HG03558 (cell line): ENCODE results near the gene LOXL1.
"Not testable (repeated sequence)": the region's sequence is repeated elsewhere in the genome, so short reads cannot be mapped to it uniquely, and the experiment has no call there.

Source experiments
- ATAC-seq: cut with Tn5 transposase; IDR thresholded peaks from one replicate; pipeline ENCODE4 v1.9.1; 2021; ENCODE audit warnings: moderate number of reproducible peaks; ENCODE audit not compliant: unreplicated experiment; ENCODE audit errors: extremely low read depth

The LOXL1 gene

DNA sequence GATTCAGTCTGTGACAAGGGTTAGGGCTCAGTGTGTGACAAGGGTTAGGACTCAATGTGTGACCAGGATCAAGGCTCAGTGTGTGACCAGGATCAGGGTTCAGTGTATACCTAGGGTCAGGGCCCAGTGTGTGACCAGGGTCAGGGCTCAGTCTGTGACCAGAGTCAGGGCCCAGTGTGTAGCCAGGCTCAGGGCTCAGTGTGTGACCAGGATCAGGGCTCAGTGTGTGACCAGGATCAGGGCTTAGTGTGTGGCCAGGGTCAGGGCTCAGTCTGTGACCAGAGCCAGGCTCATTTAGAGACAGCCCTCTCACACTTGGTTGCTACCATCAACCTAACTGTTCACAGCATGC, 24.2 kb downstream of the LOXL1 start:
- ATAC-seq, result no peak

DNA sequence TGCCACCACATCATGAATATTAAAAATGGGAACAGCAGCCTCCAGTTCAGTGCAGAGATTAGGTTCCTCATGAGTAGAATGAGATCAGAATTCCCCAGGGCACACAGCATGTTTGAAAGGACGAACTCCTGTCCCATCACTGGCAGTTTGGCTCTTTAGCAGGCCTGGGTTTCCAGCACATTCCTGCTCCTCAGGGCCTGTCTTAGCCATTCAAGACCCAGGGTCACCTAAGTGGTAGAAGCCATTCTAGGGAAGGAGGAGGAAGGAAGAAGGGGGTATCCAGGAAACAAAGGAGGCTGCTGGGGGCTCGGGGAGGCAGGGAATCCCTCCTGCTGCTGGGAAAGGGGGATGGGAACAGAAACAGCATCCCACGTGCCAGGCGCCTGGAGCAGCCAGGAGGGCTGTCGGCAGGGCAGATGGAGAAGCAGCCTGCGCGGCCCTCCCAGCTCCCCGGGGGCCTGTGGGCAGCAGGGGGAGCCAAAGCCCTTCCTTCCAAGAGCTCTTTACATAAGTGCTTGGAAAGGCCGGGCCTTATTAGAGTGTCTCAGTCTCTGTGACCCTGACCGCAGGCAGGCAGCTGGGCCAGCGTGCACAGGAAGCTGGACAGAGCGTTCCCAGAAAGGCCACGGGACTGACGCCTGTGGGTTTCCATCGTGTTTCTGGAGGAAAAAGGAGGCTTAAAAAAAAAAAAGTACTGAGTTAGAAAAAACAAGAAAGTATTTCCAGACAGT, 24.7 kb downstream of the LOXL1 start:
- ATAC-seq, result no peak

DNA sequence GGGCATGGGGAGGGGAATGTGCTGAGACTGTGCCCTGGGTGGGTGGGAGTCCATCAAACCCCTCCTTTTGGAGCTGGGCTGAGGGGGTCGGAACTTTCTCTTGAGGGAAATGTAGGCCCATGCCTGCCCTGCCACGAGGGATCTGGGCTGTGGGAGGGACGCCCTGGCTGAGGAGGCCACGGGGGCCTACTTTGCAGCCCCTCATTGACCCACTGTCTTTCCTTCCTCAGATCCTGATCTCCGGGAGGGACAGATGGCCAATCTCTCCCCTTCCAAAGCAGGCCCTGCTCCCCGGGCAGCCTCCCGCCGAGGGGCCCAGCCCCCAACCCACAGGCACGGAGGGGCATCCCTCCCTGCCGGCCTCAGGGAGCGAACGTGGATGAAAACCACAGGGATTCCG, 25.3 kb downstream of the LOXL1 start:
- no peak for ATAC-seq

DNA sequence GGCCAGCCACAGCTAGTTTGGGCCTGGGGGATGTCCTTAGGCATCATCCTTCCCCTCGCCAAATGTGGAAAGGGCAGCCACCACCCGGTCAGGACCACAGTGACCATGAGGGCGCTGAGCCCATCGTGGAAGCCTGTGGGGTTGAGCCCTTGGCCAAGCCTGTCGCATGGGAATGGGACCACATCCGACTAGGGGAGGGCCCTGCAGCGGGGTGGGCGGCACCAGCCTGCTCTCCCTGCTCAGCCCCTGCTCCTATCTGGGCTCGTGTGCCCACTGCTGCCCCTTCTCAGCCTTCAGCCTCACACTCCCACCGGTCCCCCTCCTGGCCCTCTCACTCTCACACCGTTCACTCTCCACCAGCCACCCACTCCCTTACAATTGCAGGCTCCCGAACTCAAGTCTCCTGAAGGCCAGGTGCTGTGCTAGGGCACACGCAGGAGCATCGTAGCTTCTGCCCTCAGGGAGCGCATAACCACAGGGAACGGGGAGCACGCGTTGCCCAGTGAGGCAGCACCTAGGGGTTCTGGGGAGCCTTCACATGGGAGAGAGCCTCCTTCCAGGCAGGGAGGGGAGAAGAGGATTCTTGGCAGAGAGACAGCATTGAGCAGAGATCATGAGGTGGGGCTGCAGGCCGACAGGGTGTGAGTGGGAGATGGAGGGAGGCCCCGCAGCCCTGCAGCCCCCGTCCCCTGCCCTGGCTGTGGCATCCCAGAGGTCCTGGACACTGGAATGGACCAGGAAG, 26.1 kb downstream of the LOXL1 start:
- ATAC-seq, result no peak

DNA sequence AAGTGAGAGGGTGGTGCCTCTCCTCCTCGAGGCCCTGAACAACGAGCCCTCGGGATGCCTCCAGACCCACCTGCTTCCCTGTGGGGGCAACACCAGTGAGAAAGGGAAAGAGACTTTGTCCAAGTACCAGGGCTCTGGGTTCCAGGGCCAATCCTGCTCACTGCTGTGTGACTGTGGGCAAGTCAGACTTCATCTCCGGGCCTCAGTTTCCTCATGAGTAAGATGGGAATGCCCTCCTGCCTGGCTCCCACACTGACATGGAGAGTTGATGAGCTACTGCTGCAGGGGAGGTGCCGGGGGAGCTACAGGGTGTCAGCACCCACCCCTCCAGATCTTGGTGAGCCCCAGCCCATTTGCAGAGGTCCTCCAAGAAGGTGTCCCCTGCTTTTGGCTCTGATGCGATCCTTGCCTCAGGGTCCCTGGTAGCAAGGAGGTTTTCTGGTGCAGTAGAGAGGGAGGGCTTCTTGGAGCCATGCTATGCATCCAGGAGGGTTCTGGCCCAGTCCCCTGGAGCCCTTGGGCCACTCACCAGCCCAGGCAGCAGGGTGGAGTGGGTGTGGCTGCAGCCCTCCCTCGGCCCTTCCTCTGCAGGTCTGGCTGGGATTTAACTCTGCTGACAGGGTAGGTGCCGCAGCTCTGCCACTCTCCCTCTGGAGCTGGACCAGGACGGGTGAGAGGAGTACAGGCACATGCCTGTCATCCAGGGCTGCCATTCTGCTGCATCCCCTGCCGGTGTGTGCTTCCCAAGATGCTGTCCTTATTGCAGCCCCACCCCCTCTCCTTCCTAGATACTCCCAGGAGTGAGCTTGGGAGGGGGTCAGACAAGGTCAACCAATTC, 26.9 kb downstream of the LOXL1 start:
- ATAC-seq, result no peak

DNA sequence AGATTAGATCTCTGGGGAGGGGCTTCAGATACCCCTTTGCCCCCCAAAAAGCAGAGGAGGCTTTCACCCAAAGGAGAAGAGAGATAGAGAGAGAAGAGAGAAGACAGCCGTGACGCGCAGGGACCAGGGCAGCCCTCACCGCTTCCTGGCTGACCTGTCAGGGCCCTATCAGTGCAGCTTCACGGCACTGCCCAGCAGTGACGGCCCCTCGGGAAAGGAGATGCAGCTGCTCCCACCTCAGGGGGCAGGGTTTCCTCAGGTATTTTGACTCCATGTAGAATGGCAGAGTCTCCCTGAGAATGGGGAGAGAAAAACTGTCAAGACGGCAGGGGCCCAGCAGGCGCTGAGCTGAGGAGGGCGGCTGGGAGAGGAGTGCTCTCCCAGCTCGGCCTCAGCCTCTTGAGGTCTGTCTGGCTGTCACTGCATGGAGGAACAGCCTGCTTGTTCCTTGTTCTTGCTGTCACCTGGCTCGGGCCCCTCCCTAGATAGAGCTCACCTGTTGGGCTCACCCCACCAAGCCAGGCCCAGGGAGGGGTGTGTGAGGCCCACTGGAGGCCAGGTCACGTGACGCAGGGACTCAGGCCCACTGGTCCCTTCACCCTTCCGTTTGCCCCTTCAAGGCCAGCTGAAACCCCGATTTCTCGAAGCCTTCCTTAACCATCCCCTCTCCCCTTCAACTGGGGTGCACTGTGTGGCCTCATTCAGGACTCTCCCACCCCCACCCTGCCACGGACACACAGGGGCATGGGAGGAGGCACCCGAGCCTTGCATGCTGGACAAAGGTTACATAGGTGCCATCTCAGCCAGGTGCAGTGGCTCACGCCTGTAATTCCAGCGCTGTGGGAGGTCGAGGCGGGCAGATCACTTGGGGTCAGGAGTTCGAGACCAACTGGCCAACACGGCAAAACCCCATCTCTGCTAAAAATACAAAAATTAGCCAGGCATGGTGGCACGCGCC, 28.2 kb downstream of the LOXL1 start:
- no peak for ATAC-seq

DNA sequence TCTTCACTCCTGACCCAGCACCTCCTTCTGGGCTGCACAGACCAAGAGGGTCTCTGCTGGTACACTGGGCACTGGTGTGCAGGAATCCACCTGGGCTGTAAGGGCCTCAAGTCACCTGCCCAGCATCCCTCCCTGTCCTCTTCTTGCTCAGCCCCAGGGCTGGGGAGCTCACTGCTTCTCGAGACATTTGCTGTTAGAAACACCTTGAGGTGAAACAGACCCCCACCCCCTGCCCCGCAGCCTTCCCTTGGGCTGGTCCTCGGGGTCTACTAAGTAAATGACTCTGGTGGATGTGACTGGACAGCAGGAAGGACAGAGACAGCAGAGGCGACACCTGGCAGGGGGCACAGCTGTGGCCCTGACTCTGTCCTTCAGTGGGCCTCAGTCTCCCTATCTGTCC, 29.1 kb downstream of the LOXL1 start:
- no peak for ATAC-seq

DNA sequence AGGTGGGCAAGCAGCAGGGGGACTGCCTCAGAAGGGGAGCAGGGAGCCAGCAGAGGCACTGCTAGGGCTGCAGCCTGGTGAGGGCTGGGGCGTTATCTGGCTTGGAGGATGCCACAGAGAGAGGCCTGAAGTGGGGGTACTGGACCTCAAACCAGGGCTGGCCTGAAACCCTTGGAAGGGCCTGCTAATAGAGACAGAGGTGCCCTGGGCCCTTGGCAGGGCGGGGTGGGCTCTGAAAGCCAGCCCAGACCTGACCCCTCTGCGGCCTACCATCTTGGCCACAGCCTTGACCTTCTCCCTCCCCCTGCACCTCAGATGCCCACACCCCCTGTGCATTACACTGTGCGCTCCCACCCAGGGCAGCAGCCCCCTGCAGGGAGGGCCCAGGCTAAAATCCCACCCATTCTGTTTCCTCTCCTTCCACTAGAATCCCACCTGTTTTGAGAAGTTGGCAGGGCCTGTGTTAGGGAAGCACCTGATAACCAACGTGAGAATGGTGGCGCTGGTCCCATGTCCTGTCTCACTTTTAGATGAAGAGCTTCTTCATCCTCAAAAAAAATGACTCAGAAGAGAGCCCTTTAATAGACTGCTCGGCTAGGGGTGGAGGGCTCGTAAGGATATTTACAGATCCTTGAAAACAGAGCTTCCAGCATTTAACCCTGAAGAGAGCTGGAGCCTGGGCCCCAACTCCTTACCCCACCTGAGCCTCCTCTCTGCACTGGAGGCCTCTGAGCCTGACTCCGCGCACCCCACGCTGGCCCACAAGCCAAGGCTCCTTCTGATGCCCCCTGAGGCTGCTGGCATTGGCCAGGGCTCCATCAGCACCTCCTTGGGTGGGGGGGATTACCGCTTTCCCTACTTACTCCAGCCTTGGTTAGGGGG, 29.8 kb downstream of the LOXL1 start:
- ATAC-seq, result no peak

DNA sequence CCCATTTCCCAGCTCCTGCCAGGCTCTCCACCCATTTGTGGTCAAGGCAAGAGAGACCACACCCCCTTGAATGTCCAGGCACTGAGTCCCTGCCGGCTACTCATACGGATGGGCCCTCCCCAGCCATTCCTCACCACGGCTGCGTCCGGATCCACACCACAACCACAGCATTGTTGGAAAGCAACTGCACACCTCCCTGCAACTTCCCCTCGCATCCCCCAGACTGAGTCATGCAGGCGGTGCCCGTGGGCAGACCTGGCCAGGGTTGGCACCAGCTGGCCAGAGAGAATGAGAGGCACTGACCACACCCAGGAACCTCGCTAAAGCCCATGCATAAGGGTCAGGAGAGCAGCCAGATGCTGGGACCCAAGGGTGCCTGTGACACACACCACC, 30.5 kb downstream of the LOXL1 start:
- no peak for ATAC-seq

DNA sequence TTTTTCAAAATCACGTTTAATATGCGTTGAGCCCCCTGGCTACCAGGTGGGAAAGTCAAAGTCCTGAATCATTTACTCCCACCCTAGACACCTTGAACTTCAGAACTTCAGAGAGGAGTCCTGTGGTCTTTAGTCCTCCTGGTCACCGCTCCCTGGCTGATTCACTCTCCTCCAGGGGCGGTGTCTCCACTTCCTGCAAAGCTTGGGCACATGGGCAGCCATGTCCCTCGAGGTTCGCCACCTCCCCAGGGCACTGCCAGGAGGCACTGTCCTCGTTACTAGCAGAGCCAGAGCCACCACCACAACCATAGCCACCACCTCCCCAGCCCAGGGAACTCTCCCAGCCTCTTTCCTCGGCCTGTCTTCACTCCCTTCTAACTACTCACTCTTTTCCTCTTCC, 31.0 kb downstream of the LOXL1 start:
- no peak for ATAC-seq

DNA sequence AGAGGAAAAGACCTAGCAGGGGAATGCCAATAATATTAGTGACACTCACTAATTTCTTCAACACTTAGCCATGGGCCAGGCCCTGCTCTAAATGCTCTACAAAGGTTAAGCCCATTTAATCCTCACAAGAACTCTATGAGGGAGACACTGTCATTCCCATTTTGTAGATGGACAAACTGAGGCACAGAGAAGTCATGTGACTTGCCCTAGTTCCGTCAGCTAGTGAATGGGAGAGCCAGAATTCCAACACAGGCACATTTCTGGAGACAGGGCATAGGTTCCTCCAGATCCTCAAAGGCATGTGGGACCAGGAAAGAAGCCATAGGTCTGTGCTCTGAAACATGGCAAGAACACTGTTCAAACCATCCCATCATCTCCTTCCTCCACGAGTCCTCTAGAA, 31.5 kb downstream of the LOXL1 start:
- no peak for ATAC-seq

DNA sequence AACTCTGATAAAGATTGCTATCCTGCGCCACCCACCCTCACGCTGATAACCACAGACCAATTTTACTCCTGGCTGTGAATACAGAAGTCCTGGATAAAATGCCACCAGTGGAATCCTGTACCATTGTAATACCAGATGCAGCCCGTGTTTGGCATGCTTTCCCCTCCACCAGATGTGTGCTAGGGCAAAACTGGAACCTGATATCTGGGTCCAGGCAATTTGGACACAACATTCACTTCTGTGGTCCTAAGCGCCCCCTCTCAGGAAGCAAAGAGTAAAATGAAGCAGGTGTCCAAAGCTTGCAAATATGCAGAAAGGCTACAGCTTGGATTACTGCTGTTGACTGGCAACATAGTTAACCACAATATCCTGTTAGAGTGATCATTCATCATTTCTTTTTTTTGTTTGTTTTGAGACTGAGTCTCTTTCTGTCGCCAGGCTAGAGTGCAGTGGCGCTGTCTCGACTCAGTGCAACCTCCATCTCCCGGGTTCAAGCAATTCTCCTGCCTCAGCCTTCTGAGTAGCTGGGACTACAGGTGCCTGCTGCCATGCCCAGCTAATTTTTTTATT, 32.8 kb downstream of the LOXL1 start:
- ATAC-seq, result no peak

DNA sequence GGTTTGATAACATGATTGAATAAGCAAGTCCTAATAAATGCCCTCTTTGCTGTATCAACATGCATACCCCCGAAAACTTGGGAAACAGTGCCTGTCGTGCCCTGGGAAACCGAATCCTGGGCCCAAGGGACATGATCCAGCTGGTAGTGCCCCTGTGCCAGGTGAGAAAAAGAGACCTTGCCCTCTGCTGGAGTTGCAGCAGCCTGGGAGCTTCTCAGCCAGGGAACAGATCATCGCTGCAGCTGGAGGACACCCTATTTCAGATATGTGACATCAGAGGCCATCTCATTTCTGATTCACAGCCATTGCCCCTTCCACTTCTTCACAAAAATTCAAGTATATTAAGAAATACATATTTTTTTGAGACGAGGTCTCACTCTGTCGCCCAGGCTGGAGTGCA, 33.5 kb downstream of the LOXL1 start:
- no peak for ATAC-seq

DNA sequence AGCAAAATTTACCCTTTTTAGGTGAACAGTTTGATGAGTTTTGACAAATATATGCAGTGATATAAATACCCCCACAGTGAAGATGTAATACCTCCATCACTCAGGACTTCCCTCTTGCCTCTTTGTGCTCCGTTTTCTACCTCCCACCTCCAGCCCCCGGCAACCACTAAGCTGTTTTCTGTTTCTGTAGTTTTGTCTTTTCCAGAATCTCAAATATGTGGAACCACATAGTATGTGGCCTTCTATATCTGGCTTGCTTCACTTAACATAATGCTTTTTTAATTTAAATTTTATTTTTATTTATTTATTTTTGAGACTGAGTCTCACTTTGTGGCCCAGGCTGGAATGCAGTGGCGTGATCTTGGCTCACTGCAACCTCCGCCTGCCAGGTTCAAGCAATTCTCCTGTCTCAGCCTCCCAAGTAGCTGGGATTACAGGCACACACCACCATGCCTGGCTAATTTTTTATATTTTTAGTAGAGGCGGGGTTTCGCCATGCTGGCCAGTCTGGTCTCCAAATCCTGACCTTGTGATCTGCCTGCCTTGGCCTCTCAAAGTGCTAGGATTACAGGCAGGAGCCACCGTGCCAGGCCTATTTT, 34.3 kb downstream of the LOXL1 start:
- not testable (repeated sequence) for ATAC-seq

DNA sequence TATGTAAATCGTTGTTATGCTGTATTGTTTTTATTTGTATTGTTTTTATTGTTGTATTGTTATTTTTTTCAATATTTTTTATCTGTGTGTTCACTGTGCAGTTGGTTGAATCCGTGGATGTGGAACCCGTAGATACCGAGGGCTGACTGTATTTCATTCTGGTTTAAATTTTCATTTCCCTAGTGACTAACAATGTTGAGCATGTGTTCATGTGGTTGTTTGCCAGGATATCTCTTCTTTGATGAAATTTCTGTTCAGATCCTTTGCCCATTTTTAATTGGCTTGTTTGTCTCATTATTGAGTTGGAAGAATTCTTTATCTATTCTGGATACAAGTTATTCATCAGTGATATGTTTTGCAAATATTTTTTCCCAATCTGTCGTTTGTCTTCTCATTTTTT, 36.2 kb downstream of the LOXL1 start:
- no peak for ATAC-seq

DNA sequence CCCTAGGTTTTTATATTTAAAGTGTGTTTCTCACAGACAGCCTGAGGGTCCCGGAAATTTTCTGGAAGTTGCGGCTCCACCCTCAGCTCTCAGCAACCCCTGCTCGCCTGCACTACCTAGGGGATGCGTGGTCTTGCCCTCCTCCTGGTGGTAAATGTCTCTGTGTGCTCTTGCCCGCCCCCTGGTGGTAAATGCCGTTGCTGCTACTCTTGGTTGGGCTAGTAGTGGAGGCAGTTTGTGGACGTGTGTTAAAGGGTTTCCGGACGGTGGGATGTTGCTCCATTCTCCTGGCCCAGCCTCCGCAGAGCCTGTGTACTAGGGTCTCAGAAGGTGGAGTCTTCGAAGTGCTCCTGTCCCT, 38.5 kb downstream of the LOXL1 start:
- no peak for ATAC-seq

DNA sequence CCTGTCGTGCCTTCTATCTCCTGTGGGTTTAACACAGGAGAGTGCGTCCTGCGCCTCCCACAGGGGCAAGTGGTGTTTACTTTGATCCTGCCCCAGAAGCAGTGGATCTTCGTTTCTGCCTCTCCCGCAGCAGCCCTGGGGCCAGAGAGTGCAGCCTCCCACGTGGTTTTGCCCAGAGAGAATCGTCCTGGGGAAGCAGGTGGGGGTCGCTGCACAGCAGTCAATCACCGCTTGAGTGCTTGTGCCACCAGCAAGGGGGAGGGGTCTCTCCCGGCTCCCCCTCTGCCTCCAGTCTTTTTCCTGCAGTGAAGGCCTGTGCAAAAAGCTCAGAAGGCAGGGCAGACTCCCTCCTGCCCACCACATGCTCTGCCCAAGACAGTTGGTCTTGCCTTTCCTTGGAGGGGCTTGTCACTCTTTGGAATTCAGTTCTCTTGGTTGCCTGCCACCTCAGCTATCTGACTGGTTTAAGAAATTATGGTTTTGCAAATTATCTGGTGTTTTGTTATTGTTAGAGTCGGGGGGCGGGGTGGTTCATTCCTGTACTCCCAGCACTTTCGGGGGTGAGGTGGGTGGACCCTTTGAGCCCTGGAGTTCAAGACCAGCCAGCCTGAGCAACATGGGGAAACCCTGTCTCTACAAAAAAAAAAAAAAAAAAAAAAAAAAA, 39.0 kb downstream of the LOXL1 start:
- ATAC-seq, result no peak

DNA sequence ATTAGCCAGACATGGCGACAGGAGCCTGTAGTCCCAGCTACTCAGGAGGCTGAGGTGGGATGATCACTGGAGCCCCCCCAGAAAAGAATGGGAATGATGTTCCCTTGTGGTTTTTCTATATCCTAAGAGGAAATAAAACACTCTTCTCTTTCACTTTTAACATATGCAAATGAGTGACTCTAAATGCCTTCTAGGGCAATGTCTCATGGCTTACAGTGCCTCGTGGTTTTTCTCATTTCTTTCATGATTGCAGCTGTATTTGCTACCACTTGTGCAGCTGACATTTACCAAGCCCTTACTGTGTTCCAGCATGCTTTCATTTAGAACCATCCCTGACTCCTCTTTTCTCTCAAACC, 39.5 kb downstream of the LOXL1 start:
- ATAC-seq, result peak; percentile 55
